GM12873 (cell line): ENCODE results near the gene KLHL42.

Experiments used
- CTCF ChIP-seq: IDR thresholded peaks from 2 replicates; pipeline ENCODE4 v1.5.1; 2012; ENCODE audit warnings: low read depth, mild to moderate bottlenecking, moderate library complexity, low read length, control low read depth; ENCODE audit not compliant: insufficient read depth; ENCODE audit errors: missing control alignments

Gene KLHL42

GRCh38 chr12:27785882-27786570, 6.0 kb downstream of the KLHL42 start:
- no peak for TF ChIP-seq CTCF

GRCh38 chr12:27787559-27787958, 7.5 kb downstream of the KLHL42 start:
- no peak for TF ChIP-seq CTCF

- no peak for TF ChIP-seq CTCF
Observed at GRCh38 chr12:27790179-27790578, 10.1 kb downstream of the KLHL42 start.

- TF ChIP-seq CTCF: no peak
Observed at GRCh38 chr12:27794818-27795584, 15.0 kb downstream of the KLHL42 start.

- no peak for TF ChIP-seq CTCF
Observed at GRCh38 chr12:27796128-27796527, 16.1 kb downstream of the KLHL42 start.

GRCh38 chr12:27797301-27798025, 17.4 kb downstream of the KLHL42 start:
- TF ChIP-seq CTCF: no peak

GRCh38 chr12:27800819-27801218, 20.8 kb downstream of the KLHL42 start:
- TF ChIP-seq CTCF: no peak
